Progenitor cell of endocrine pancreas (in vitro differentiated cells): ENCODE measurements around the gene DNAJC16. TPM values are rescaled to one million over a fixed set of nuclear protein-coding genes. Genes with fewer than 3 reads are reported as not detected.

Experiments
- DNase-seq: peaks from one replicate; pipeline ENCODE4 v3.0.0; 2021; ENCODE audit warnings: low spot score; ENCODE audit not compliant: unreplicated experiment
- H3K27ac Mint-ChIP-seq: 2 replicates; pipeline ENCODE4 v1.8.0; 2021; ENCODE audit warnings: mild to moderate bottlenecking, moderate library complexity, mixed read lengths
- H3K27me3 Mint-ChIP-seq: 2 replicates; pipeline ENCODE4 v1.8.0; 2021; ENCODE audit warnings: mixed read lengths
- H3K36me3 Mint-ChIP-seq: 2 replicates; pipeline ENCODE4 v1.8.0; 2022; ENCODE audit warnings: mixed read lengths; ENCODE audit not compliant: insufficient read depth
- H3K4me1 Mint-ChIP-seq: 2 replicates; pipeline ENCODE4 v1.8.0; 2021; ENCODE audit warnings: low read depth, mixed read lengths
- H3K4me3 Mint-ChIP-seq: 2 replicates; pipeline ENCODE4 v1.8.0; 2021; ENCODE audit warnings: low read depth, mild to moderate bottlenecking, moderate library complexity, mixed read lengths
- H3K9me3 Mint-ChIP-seq: 2 replicates; pipeline ENCODE4 v1.8.0; 2021; ENCODE audit warnings: low read depth, mixed read lengths
- total RNA-seq: library from RNA; stranded (reverse); gene quantifications from 2 replicates; pipeline ENCODE4 v1.2.1, GENCODE V29; 2021
- TF ChIP-seq, protein P1 (sequence below): fragments of 200-600 bp; sonication (generic); IDR thresholded peaks from one replicate; pipeline ENCODE4 v1.5.0; 2021; ENCODE audit warnings: antibody characterized with exemption, mild to moderate bottlenecking; ENCODE audit not compliant: unreplicated experiment

The DNAJC16 gene
- total RNA-seq, 1 donor from 2014 or later = 37.7 TPM

DNA sequence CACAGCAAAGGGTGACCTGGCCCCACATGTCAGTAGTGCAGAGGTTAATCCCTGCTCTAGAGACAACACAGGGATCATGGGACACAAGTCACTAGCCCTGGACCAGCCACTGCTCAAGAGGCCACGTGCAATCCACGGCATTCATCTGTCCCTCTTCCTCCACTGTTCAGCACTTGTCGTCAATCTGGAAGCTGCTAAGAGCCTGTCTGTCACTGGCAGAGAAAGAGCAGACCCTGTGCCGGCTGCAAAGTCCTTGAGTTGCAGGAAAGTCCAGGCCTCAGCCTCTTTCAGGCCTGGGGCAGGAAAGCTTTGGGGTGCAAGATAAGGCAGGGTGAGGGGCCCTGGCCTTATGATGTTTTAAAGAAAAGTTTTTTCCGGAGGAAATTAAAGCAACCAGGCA, 34.1 kb upstream of the DNAJC16 start:
- DNase-seq = no peak
- H3K27ac Mint-ChIP-seq = no peak overlapping the region
- no peaks in the 10 kb centered on the region for H3K4me1 Mint-ChIP-seq
- peaks cover 20% of the 10 kb centered on the region for H3K36me3 Mint-ChIP-seq
- H3K4me3 Mint-ChIP-seq = no peak overlapping the region
- H3K9me3 Mint-ChIP-seq = peaks cover under 1% of the 10 kb centered on the region
- TF ChIP-seq, protein P1, sequence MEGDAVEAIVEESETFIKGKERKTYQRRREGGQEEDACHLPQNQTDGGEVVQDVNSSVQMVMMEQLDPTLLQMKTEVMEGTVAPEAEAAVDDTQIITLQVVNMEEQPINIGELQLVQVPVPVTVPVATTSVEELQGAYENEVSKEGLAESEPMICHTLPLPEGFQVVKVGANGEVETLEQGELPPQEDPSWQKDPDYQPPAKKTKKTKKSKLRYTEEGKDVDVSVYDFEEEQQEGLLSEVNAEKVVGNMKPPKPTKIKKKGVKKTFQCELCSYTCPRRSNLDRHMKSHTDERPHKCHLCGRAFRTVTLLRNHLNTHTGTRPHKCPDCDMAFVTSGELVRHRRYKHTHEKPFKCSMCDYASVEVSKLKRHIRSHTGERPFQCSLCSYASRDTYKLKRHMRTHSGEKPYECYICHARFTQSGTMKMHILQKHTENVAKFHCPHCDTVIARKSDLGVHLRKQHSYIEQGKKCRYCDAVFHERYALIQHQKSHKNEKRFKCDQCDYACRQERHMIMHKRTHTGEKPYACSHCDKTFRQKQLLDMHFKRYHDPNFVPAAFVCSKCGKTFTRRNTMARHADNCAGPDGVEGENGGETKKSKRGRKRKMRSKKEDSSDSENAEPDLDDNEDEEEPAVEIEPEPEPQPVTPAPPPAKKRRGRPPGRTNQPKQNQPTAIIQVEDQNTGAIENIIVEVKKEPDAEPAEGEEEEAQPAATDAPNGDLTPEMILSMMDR = no peak
- H3K27me3 Mint-ChIP-seq = no peaks in the 10 kb centered on the region

DNA sequence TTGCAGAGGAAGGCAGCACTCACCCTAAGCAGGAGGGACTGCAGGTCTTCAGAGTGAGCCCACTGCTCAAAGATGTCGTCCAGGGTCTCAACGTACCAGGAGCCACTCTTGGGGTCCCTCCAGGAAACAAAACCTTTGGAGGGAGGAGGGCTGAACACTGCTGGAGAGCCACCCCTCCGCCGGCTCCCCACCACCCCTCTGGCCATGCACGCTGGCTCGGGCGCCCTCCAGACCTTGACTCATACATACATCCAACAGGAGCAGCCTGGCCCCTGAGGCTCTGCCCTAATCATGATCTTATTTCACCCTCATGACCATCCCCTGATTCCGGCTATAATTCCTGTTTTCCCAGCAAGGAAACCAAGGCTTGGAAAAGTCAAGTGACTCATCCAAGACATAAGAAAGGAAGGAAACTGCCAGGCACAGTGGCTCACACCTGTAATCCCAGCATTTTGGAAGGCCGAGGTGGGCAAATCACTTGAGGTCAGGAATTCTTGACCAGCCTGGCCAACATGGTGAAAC, 32.7 kb upstream of the DNAJC16 start:
- Mint-ChIP-seq H3K27ac (no peak overlapping the region), H3K4me3 (no peak overlapping the region), H3K9me3 (peaks cover 3% of the 10 kb centered on the region), H3K4me1 (no peaks in the 10 kb centered on the region), H3K27me3 (no peaks in the 10 kb centered on the region), H3K36me3 (peaks cover 25% of the 10 kb centered on the region)
- no peak for DNase-seq
- TF ChIP-seq, protein P1 = no peak

DNA sequence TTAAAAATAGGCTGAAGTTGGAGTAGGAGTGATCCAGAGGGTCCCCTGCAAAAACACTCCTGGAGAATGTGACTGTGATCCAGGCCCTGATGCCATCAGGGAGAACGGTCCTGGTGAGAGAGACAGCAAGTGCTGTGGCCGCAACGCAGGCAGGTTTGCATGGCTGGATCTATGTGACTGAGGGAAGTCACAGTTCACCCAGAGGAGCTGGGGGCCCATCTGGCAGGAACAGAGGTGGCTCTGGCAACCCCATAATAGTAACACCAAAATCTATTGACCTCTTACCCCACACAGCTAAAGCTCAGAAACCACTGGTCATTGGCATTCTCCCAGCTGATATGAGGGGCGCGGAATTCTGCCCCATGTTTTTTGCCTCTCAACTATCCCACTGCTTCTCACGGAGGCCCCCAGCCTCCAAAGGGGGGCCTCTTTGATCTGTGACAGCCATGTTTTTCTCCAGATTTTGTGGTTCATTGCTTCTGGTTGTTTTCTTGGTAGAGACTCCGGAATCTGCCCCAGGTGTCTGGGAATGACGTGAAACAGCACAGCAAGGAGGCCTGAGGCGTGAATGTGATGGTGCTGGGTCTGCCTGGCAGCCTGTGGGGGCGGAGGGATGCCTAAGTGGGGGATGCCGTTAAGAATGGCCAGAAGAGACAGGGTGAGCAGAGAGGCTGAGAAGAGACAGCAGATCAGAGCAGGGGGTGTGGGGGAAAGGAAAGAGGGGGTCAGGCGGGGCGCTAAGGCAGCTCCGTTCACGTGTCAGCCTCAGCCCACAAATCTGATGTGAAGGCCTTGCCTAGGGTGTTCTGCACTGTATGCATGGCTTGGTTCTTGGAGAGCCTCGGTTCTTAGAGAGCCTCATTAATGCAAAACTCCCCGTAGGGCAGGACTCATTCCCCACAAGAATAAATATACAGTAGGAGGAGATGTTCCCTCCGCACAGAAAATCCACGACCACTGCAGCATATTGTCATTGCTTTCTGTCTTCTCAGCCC, 26.2 kb upstream of the DNAJC16 start:
- H3K36me3 Mint-ChIP-seq = peaks cover 16% of the 10 kb centered on the region
- no peak for DNase-seq
- TF ChIP-seq, protein P1 = no peak
- H3K27me3 Mint-ChIP-seq = no peaks in the 10 kb centered on the region
- no peak overlapping the region for H3K4me3 Mint-ChIP-seq
- H3K27ac Mint-ChIP-seq = no peak overlapping the region
- no peaks in the 10 kb centered on the region for H3K4me1 Mint-ChIP-seq
- peaks cover 3% of the 10 kb centered on the region for H3K9me3 Mint-ChIP-seq

DNA sequence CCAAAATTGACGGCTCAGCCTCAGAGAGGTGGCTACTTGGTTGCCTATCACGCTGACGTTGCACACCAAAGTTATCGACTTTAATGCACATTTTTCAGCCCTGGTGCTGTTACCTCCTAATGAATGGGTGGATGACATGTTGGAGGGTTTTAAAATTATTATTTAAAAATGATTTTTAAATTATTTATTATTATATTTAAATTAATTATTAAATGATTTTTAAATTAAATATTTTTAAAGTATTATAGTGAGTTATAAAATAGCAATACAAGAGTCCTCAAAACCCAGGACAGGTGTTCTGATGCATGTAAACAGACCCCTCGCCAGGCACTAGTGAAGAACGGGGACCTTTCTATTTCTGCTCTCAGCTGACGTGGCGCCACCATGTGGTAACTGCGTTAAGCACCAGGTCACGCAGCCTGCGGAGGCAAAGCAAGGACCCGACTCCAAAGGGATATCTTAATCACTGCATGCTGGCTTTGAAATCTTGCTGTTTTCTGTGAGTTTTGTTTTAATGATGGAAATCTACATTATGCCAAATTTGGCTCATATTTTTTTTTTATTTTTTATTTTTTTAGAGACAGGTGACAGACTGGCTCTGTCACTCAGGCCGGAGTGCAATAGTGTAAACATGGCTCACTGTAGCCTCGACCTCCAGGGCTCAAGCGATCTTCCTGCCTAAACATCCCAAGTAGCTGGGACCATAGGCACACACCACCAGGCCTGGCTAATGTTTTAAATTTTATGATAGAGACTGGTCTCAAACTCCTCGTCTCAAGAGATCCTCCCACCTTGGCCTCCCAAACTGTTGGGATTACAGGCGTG, 25.2 kb upstream of the DNAJC16 start:
- no peak overlapping the region for H3K4me3 Mint-ChIP-seq

More for the DNA sequence above, 25.2 kb upstream of the DNAJC16 start:
- H3K27ac Mint-ChIP-seq = no peak overlapping the region
- H3K36me3 Mint-ChIP-seq = peaks cover 12% of the 10 kb centered on the region
- no peaks in the 10 kb centered on the region for H3K4me1 Mint-ChIP-seq
- peaks cover 3% of the 10 kb centered on the region for H3K9me3 Mint-ChIP-seq
- no peaks in the 10 kb centered on the region for H3K27me3 Mint-ChIP-seq
- peak; percentile 54 for DNase-seq
- TF ChIP-seq, protein P1 = peak; percentile 92
